Measurements from ENCODE around the gene UNC80.

The UNC80 gene

GRCh38 chr2:209805351-209805750, 33.7 kb downstream of the UNC80 start:
- Histone ChIP-seq H3K4me1 (ENCODE audit: control insufficient read depth in 5 of 5, insufficient read depth in 5 of 5, low read length in 5 of 5) (no peaks in the 10 kb centered on the region), H3K9me3 (ENCODE audit: control insufficient read depth in 5 of 5, low read length in 5 of 5) (peaks cover 0 to 3% (median 0%) of the 10 kb centered on the region in 5 donors), H3K36me3 (ENCODE audit: control insufficient read depth in 5 of 5, insufficient read depth in 5 of 5, low read length in 5 of 5) (no peaks in the 10 kb centered on the region), H3K27me3 (ENCODE audit: control insufficient read depth in 5 of 5, insufficient read depth in 4 of 5, low read length in 5 of 5) (no peaks in the 10 kb centered on the region), H3K9ac (ENCODE audit: low read length in 5 of 5) (no peak overlapping the region), H3K4me3 (ENCODE audit: low read depth in 1 of 5, low read length in 5 of 5) (no peak overlapping the region), H3K27ac (ENCODE audit: low read depth, low read length) (no peak overlapping the region)

DNA sequence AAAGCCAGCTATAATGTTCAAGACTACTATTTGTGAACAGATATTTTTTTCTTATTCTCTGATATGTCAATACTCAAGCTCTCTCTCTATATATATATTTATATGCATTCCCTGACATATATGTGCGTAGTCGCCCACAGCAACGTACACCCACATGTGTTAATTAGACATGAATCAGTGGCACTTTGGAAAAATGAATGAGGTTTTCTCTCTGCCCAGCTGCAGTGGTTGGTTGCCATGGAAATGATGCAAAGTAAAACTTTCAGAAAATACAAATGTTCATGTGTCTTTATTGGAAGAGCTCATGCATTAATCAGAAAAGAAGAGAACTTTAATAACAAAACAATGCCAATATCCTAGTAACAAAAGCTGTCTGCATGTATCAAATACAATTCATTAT, 34.7 kb downstream of the UNC80 start:
- Histone ChIP-seq H3K27me3 (ENCODE audit: control insufficient read depth in 5 of 5, insufficient read depth in 4 of 5, low read length in 5 of 5) (no peaks in the 10 kb centered on the region), H3K27ac (ENCODE audit: low read depth, low read length) (no peak overlapping the region), H3K9ac (ENCODE audit: low read length in 5 of 5) (no peak overlapping the region), H3K36me3 (ENCODE audit: control insufficient read depth in 5 of 5, insufficient read depth in 5 of 5, low read length in 5 of 5) (no peaks in the 10 kb centered on the region), H3K4me3 (ENCODE audit: low read depth in 1 of 5, low read length in 5 of 5) (no peak overlapping the region), H3K4me1 (ENCODE audit: control insufficient read depth in 5 of 5, insufficient read depth in 5 of 5, low read length in 5 of 5) (no peaks in the 10 kb centered on the region), H3K9me3 (ENCODE audit: control insufficient read depth in 5 of 5, low read length in 5 of 5) (peaks cover 0 to 3% (median 0%) of the 10 kb centered on the region in 5 donors)

DNA sequence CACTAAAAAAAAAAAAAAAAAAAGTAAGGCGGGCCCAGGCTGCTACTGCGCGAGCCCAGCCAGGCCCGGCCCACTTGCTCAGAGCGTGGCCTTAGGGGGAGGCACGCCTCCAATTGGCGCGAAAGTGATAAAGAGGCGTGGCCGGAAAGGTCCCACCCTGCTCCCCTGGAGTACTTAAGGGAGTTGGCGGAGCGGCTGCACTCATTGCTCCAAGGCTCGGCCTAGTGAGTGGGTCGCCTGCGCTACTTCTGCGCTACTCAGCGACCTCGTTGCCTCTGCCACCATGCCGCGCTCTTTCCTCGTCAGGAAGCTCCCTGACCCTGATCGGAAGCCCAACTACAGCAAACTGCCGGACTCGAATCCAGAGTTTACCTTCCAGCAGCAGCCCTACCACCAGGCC, 36.9 kb downstream of the UNC80 start:
- H3K27me3 ChIP-seq (ENCODE audit: control insufficient read depth in 5 of 5, insufficient read depth in 4 of 5, low read length in 5 of 5): no peaks in the 10 kb centered on the region
- peaks cover 0 to 3% (median 0%) of the 10 kb centered on the region in 5 donors for H3K9me3 ChIP-seq (ENCODE audit: control insufficient read depth in 5 of 5, low read length in 5 of 5)
- no peak overlapping the region for H3K4me3 ChIP-seq (ENCODE audit: low read depth in 1 of 5, low read length in 5 of 5)
- H3K9ac ChIP-seq (ENCODE audit: low read length in 5 of 5): no peak overlapping the region
- no peaks in the 10 kb centered on the region for H3K4me1 ChIP-seq (ENCODE audit: control insufficient read depth in 5 of 5, insufficient read depth in 5 of 5, low read length in 5 of 5)
- no peak overlapping the region for H3K27ac ChIP-seq (ENCODE audit: low read depth, low read length)
- no peaks in the 10 kb centered on the region for H3K36me3 ChIP-seq (ENCODE audit: control insufficient read depth in 5 of 5, insufficient read depth in 5 of 5, low read length in 5 of 5)

GRCh38 chr2:209809256-209809655, 37.6 kb downstream of the UNC80 start:
- Histone ChIP-seq H3K9me3 (ENCODE audit: control insufficient read depth in 5 of 5, low read length in 5 of 5) (peaks cover 0 to 3% (median 0%) of the 10 kb centered on the region in 5 donors), H3K4me3 (ENCODE audit: low read depth in 1 of 5, low read length in 5 of 5) (no peak overlapping the region), H3K27ac (ENCODE audit: low read depth, low read length) (no peak overlapping the region), H3K27me3 (ENCODE audit: control insufficient read depth in 5 of 5, insufficient read depth in 4 of 5, low read length in 5 of 5) (no peaks in the 10 kb centered on the region), H3K36me3 (ENCODE audit: control insufficient read depth in 5 of 5, insufficient read depth in 5 of 5, low read length in 5 of 5) (no peaks in the 10 kb centered on the region), H3K4me1 (ENCODE audit: control insufficient read depth in 5 of 5, insufficient read depth in 5 of 5, low read length in 5 of 5) (no peaks in the 10 kb centered on the region), H3K9ac (ENCODE audit: low read length in 5 of 5) (no peak overlapping the region)

GRCh38 chr2:209817844-209818271, 46.2 kb downstream of the UNC80 start:
- Histone ChIP-seq H3K4me1 (ENCODE audit: control insufficient read depth in 5 of 5, insufficient read depth in 5 of 5, low read length in 5 of 5) (peaks cover 0 to 9% (median 0%) of the 10 kb centered on the region in 5 donors), H3K27ac (ENCODE audit: low read depth, low read length) (no peak overlapping the region), H3K9me3 (ENCODE audit: control insufficient read depth in 5 of 5, low read length in 5 of 5) (no peaks in the 10 kb centered on the region), H3K36me3 (ENCODE audit: control insufficient read depth in 5 of 5, insufficient read depth in 5 of 5, low read length in 5 of 5) (no peaks in the 10 kb centered on the region), H3K9ac (ENCODE audit: low read length in 5 of 5) (no peak overlapping the region), H3K4me3 (ENCODE audit: low read depth in 1 of 5, low read length in 5 of 5) (peak overlapping the region in 1 of 5 donors; percentile 7), H3K27me3 (ENCODE audit: control insufficient read depth in 5 of 5, insufficient read depth in 4 of 5, low read length in 5 of 5) (no peaks in the 10 kb centered on the region)

GRCh38 chr2:209818939-209819338, 47.3 kb downstream of the UNC80 start:
- Histone ChIP-seq H3K36me3 (ENCODE audit: control insufficient read depth in 5 of 5, insufficient read depth in 5 of 5, low read length in 5 of 5) (no peaks in the 10 kb centered on the region), H3K4me1 (ENCODE audit: control insufficient read depth in 5 of 5, insufficient read depth in 5 of 5, low read length in 5 of 5) (peaks cover 0 to 9% (median 0%) of the 10 kb centered on the region in 5 donors), H3K4me3 (ENCODE audit: low read depth in 1 of 5, low read length in 5 of 5) (no peak overlapping the region), H3K9ac (ENCODE audit: low read length in 5 of 5) (no peak overlapping the region), H3K9me3 (ENCODE audit: control insufficient read depth in 5 of 5, low read length in 5 of 5) (no peaks in the 10 kb centered on the region), H3K27me3 (ENCODE audit: control insufficient read depth in 5 of 5, insufficient read depth in 4 of 5, low read length in 5 of 5) (no peaks in the 10 kb centered on the region), H3K27ac (ENCODE audit: low read depth, low read length) (no peak overlapping the region)

DNA sequence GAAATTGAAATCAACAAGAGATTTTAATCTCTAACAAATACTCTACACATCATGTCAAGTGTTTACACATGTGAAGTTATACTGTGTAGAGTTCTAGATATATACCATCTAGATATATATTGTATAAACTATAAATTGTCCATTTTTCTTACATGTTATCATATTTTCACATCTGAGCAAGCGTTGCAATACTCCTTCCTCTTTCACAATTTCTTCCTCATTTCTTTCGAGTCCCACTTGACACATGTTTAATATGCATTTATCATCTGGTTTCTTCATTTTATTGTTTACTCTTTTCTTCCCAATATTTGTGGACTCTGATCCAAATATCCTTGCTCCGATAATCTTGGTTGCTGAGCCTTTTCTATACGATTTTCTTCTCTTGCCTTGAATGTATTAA, 50.2 kb downstream of the UNC80 start:
- no peaks in the 10 kb centered on the region for H3K36me3 ChIP-seq (ENCODE audit: control insufficient read depth in 5 of 5, insufficient read depth in 5 of 5, low read length in 5 of 5)
- no peak overlapping the region for H3K27ac ChIP-seq (ENCODE audit: low read depth, low read length)
- no peak overlapping the region for H3K9ac ChIP-seq (ENCODE audit: low read length in 5 of 5)
- no peaks in the 10 kb centered on the region for H3K27me3 ChIP-seq (ENCODE audit: control insufficient read depth in 5 of 5, insufficient read depth in 4 of 5, low read length in 5 of 5)
- H3K4me3 ChIP-seq (ENCODE audit: low read depth in 1 of 5, low read length in 5 of 5): no peak overlapping the region
- H3K9me3 ChIP-seq (ENCODE audit: control insufficient read depth in 5 of 5, low read length in 5 of 5): no peaks in the 10 kb centered on the region
- H3K4me1 ChIP-seq (ENCODE audit: control insufficient read depth in 5 of 5, insufficient read depth in 5 of 5, low read length in 5 of 5): peaks cover 0 to 9% (median 0%) of the 10 kb centered on the region in 5 donors

DNA sequence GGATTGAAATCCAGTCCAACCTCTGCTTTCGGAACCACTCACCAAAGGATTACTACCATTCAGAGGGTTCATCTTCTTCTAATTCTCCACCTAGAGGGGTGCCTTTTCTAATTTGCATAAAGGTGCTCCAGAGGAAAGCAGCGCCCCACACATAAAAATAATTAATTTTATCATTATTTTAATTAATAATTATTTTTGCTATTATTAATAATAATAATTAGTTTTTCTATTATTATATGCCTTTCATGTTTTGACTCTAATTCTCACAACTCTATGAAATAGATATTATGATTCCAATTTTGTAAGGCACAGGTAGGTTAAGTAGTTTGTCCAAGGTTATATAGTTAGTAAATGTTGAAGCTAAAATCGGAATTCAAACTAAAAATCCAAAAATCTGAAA, 51.9 kb downstream of the UNC80 start:
- no peak overlapping the region for H3K4me3 ChIP-seq (ENCODE audit: low read depth in 1 of 5, low read length in 5 of 5)
- no peaks in the 10 kb centered on the region for H3K27me3 ChIP-seq (ENCODE audit: control insufficient read depth in 5 of 5, insufficient read depth in 4 of 5, low read length in 5 of 5)
- no peaks in the 10 kb centered on the region for H3K36me3 ChIP-seq (ENCODE audit: control insufficient read depth in 5 of 5, insufficient read depth in 5 of 5, low read length in 5 of 5)
- H3K4me1 ChIP-seq (ENCODE audit: control insufficient read depth in 5 of 5, insufficient read depth in 5 of 5, low read length in 5 of 5): no peaks in the 10 kb centered on the region
- H3K9ac ChIP-seq (ENCODE audit: low read length in 5 of 5): no peak overlapping the region
- no peak overlapping the region for H3K27ac ChIP-seq (ENCODE audit: low read depth, low read length)
- H3K9me3 ChIP-seq (ENCODE audit: control insufficient read depth in 5 of 5, low read length in 5 of 5): no peaks in the 10 kb centered on the region

DNA sequence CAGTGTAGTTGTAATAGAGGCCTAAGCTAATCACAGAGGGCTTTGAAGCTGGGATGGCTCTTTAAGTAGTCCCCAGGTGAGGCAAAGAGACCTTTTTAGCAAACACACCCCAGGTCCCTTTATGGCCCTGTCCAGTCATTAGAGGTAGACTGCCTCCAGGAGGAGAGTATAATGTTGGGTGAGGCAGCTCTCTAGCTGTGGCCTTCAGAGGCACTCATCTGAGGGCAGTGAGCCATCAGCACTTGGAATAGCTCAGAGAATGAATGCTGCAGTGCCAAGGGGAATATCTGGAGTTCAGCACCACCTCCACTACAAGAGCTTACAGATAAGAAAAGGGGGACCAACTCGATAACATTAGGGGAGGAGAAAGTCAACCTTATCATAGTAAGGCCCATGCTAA, 52.8 kb downstream of the UNC80 start:
- Histone ChIP-seq H3K36me3 (ENCODE audit: control insufficient read depth in 5 of 5, insufficient read depth in 5 of 5, low read length in 5 of 5) (no peaks in the 10 kb centered on the region), H3K27me3 (ENCODE audit: control insufficient read depth in 5 of 5, insufficient read depth in 4 of 5, low read length in 5 of 5) (no peaks in the 10 kb centered on the region), H3K9me3 (ENCODE audit: control insufficient read depth in 5 of 5, low read length in 5 of 5) (no peaks in the 10 kb centered on the region), H3K4me1 (ENCODE audit: control insufficient read depth in 5 of 5, insufficient read depth in 5 of 5, low read length in 5 of 5) (no peaks in the 10 kb centered on the region), H3K4me3 (ENCODE audit: low read depth in 1 of 5, low read length in 5 of 5) (no peak overlapping the region), H3K27ac (ENCODE audit: low read depth, low read length) (no peak overlapping the region), H3K9ac (ENCODE audit: low read length in 5 of 5) (no peak overlapping the region)

- Histone ChIP-seq H3K27ac (ENCODE audit: low read depth, low read length) (no peak overlapping the region), H3K36me3 (ENCODE audit: control insufficient read depth in 5 of 5, insufficient read depth in 5 of 5, low read length in 5 of 5) (no peaks in the 10 kb centered on the region), H3K4me1 (ENCODE audit: control insufficient read depth in 5 of 5, insufficient read depth in 5 of 5, low read length in 5 of 5) (no peaks in the 10 kb centered on the region), H3K4me3 (ENCODE audit: low read depth in 1 of 5, low read length in 5 of 5) (no peak overlapping the region), H3K27me3 (ENCODE audit: control insufficient read depth in 5 of 5, insufficient read depth in 4 of 5, low read length in 5 of 5) (no peaks in the 10 kb centered on the region), H3K9ac (ENCODE audit: low read length in 5 of 5) (no peak overlapping the region), H3K9me3 (ENCODE audit: control insufficient read depth in 5 of 5, low read length in 5 of 5) (no peaks in the 10 kb centered on the region)
These were observed 59.3 kb downstream of the UNC80 start for GRCh38 chr2:209830722-209831465.

Measured in subcutaneous abdominal adipose tissue (tissue), 5 donors.